T-helper 1 cell (primary cell): ENCODE data around the gene CACNA1C.
A peak's percentile ranks its signal among the peaks of the same experiment; 100 is the strongest.

Experiments
- DNase-seq, 5 donors: peaks; one replicate each; pipeline ENCODE4 v3.0.0-alpha.2; 2012 to 2020

Gene CACNA1C

DNA sequence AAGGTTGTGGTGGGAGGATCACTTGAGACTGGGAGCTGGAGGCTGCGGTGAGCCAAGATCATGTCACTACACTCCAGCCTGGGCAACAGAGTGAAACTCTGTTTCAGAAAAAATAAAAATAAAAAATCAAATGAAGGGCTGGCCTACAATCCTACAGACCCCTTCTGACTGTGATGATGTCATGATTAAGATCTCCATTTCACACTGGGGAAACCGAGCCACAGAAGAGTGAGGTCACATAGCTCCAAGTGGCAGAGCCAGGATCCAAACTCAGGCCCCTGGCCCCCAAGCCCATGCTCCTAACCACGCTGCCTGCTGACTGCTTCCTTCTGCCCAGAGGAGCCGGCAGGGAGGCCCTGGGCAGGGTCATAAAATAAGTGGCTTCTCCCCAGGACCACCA is 483.9 kb downstream of the CACNA1C start:
- DNase-seq = no peak

DNA sequence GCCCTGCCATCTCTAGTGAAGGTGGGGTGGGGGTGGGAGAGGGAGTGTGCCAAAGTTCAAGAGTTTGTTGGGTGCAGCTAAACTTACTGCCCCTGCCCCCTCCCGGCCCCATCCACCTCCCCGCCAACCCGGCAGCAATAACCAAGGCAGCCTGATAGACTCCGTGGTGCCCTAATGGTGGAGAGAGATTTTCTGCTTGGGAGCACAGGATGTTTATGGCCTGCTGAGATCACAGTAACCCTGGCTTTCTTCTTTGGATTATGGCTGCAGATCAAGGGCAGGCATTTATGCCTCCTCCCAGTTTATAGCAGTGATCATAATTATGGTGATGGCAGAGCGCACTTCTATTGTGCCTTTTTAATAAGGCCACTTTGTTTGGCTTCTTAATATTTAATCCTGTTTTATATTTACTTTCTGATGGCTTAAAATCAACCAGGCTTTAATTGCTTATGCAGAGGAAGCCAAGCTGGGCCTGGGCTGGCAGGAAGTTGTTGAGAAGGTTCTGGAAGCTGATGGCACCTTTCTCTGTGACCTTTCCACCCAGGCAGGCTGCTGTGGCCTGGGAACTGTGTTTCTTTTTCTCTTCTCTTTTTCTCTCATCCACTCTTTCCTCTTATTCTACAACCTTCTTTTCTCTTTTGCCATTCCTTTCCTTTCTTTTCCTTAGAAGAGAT is 485.2 kb downstream of the CACNA1C start:
- no peak for DNase-seq

DNA sequence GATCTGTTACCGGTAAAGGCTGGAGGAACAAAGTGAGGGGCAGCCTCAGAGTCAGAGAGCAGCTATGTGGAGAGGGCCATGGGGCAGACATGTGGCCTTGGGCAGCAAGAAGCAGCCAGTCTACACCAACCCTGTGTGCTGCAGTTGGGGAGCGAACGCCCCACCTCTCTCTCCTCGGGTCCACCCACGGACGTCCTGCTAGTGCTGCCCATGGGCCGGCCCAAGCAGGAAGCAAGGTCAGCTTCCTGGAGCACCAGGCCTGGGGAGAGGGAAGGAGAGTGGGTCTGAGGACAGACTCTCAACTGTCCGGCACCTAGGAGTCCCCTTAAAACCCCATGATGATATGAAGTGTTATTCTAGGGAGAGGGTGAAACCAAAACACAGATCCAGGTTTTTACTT is 487.2 kb downstream of the CACNA1C start:
- DNase-seq = no peak

DNA sequence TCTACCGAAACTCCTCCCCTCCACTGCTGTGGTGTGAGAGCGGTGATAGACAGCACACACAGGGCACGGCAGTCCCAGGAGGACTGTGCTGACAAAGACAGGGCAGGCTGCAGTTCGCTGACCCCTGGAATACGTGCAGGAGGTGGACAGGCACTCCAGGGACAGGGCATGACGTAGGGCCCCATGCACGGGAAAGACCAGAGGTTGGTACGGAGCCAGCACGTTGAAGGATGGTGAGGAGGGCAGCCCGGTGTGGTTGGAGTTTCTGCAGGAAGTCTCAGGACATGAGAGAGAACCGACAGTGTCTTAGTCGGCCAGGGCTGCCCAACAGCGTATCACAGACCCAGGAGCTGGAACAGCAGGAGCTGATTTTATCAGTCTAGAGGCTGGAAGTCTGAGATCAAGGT is 487.8 kb downstream of the CACNA1C start:
- DNase-seq = no peak

DNA sequence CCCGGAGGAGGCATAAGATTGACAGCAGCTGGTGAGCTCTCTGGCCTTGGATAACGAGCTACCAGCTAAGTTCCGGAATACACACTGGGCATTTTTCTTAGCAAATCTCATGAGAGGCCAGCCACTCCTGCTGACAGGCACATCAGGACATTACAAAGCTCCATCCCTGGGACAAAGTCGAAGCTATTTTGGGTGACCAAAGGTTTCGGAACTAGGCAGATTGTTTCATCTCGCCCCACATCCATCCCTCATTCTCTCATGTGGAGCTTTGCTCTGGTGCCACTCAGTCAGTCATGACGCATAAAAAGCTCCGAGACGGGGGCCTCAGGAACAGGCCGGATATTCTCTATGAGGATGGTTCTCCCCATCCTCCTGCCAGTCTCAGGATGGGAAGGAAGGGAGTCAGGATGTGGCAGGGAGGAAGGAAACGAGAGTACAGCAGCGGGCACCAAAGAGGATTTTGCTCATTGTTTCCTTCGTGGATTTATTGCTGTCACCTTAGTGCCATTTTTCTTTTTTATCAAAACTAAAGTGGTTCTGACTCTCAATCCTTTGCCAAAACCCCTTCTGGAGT is 488.9 kb downstream of the CACNA1C start:
- no peak for DNase-seq

DNA sequence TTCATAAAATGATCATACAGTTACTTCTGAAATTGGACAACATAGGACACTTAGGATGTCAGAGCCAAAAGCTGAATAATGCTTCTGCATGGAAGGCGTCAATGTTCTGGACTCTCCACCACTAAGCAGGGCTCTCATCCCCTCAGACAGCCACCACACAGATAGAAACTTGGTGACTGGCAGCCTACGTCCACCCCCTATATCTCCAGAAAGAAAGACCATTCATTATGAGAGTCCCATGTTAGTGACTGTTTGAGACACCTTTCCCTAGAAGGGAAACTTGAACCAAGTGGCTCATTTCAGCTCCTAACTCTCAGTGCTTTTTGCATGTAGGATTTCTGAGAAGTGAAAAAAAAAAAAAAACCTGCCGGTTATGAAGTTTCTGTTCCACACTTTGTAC is 491.0 kb downstream of the CACNA1C start:
- DNase-seq = peak in 1 of 5 donors; percentile 76

DNA sequence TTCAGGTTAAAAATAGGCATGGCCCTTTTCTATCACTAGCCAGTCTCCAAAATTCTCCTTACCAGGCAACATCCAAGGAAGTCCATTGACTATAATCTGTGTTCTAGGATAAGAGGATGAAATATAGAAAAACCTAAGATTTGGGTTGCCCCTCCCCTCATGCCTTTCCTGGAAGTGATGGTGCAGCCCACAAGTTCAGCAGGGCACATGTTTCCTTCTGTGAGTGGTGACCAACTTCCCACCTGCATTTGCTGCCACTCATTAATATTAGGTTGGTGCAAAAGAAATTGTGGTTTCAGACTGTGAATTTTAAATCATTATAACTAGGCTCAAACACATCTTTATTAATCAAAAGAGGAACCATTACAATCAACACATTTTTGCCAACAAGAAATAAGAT is 491.4 kb downstream of the CACNA1C start:
- DNase-seq = peak in 1 of 5 donors; percentile 60

DNA sequence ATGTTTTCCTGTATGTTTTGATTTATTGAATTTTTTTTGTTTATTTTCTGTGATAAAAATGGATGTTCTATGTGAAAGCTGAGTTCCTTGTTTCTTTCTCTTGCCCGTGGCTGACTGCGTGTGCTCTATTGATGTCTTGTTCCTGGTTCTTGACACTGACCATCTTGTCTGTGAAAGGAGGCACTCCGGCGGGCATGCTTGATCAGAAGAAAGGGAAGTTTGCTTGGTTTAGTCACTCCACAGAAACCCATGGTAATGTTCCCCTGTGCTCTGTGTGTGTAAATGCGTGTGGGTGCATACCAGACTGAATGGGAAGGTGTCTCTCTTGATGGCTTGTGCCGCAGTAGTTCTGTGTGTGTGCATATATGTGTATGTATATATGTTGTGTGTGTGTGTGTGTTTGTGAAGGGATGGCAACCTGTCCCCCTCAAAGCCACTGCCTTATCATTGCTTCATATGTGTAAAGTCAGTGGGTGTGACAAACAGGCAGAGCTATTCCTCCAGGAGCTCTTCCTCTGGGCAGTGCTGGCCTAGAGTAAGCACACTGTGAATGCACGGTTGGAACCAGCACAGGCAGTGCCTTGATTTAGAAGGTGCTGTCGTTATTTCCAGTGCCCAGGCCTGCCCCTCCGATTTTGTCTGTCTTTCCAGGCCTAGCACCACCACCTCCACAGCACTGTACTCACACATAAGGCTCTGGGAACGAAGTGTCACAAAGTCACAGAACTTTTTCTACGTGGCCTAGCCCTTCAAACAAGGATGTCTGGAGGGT is 494.7 kb downstream of the CACNA1C start:
- DNase-seq = no peak

DNA sequence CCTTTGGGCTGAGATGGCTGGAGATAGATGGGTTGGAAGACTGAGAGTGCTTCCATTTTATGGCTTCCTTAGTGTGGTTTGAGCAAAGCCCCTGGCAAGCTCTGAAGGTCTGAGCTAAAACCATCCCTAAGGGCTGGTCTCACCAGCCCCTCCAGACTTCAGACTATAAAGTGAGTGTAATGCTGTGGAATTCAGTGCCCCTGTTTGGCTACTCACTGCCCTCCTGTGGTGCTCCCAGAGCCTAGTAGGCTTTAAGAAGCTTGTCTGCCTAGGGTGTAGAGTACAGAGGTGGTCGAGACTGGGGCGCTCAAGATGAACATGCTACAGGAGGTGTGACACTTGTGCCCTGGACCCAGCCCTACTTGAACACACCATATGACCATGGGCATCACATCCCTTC is 495.3 kb downstream of the CACNA1C start:
- DNase-seq = no peak

DNA sequence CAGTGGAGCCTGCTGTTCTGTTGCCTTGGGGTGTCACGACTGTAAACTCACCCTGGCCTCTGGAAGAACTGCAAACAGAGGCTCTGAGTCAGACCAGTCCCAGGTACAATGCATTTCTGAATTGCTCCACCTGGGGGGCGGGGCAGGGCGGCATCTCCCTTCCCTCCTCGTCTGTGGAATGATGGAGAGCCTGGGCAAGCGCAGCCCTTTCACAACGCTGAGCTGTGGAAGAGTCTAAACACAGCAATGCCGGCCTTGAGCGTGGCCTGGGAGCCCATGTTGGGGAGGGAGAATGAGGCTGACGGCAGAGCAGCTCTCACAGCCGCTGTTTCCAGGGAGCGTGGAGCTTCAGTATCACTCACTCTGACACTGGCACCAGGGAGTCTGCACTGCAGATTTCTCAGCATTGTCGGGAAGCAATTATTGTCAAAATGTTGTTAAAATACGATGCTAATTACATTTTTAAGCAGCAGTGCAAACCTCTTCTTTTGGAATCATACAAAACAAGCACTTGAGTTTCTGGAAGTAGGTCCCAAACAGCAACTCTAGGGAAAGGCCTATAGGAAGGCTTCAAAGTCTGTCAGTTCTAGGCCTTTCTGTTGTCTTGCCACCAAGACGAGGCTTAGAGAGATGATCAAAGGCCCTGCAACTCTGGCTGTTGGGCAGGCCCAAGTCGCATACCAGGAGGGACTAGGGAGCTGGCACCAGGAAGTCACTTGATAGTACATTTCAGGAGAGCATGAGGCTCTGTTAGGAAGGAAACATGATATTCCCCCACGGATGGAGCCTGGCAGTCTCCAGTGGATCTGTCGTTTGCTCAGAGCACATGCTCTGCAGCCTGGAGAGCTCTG is 498.0 kb downstream of the CACNA1C start:
- no peak for DNase-seq

DNA sequence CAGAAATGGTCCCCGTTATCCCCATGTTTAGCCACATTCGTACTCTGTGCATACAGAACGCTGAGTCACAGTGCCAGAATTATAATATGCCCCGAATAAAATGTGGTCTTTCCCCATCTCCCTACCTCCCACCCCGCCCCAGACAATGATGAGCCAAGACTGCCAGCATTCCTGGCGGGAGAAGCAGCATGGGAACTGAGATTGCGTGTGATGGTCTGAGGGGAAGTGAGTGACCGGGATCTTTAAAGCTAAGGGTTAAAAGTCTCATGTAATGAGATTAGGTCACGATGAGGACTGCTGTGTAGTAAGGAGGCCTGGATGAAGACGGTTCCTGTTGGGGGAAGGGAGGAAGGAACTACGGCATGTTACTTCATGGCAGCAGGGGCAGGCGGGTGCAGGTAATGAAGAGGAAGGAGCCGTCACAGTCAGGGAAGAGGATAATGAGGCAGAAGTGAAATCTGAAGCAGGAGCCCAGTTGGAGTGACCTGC is 498.7 kb downstream of the CACNA1C start:
- DNase-seq = no peak

DNA sequence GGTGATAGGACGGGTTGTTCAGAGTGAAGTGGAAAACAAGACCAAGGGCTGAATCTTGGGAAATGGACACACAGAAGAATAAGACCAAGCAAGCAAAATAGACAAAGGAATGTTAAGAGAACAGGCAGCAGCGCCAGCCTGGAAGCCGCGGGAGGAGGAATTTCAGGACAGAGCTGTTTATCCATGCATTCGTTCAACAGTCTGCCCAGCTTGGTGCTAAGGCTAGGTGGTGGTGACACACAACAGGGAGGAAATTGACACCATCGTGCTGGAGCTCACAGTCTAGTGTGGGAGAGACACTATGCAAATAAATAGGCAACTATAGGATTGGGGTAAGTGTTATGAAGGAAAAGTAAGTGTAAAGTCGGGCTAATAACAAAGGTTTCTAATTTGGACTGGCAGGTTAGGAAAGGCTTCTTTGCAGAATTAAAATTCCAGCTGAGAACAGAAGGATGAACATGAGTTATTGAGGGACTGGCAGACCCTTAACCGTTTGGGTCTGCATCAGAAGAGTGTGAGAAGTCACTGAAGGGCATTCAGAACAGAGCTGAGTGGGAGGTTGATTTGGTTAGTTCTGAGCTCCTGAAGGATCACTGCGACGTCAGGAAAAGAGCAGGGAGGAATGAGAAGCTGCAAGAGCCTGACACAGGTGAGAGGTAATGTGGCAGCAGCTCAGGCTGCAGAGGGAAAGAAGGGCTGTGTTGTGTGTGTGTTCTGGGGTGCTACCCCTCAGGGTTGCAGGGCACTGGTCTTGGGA is 499.4 kb downstream of the CACNA1C start:
- no peak for DNase-seq

DNA sequence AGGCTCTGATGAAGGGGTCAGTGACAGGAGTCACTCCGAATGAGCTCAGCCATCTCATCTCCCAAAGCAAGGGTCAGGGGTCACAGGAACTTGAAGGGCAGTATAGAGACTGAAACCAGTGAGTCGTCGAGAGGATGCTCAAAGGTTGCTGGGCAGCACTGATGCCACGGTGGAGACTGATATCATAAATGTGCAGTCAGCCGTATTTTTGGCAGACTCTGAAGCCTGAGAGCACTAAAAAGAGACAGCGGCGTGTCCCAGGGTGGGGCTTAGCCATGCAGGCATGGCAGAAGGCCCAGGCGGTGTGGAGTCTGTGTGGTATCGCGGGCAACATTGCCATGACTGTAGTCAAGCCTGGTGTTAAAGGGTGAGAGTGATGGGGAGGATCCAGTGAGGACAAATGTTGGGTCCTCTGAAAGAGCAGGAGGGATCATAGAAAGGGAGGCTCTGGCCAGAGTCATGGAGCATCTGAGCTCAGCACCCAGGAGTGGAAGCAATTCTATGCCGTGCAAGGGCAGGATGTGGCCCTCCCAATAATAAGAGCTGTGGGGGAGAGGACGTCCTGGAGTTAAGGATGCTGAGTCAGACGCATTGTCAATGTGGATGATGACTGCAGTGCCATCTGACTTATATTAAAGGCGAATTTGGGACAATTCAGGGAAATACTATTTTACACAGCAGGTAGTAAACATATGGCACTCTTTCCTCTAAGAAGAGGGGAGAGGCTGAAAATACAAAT is 500.8 kb downstream of the CACNA1C start:
- no peak for DNase-seq

DNA sequence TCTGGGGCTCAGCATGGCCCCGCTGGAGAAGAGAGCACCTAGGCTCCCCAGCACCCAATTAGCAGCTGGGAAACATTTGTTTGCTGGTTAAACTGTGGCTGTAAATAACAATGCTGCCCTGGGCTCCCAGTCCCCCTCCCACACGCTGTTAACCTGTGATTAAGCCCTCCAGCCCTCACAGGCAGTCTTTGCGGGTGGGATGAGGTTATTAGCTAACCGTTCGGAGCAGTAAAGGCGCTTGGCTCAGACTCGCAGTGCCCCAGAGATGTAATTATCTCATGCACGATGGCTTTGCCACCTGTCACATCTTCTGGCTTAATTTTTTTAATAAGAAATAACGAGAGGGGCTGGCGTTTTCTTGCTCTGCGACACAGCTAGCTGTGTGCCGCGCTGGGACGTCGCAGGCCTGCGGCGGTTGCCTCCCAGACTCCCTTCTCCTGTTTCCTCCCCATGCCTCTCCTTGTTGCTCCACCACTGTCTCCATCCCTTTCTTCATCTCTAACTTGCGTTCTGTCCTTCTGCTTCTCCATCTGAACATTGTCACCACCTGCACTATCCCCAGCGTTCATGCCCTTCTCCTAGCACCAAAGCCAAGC is 502.8 kb downstream of the CACNA1C start:
- DNase-seq = no peak

DNA sequence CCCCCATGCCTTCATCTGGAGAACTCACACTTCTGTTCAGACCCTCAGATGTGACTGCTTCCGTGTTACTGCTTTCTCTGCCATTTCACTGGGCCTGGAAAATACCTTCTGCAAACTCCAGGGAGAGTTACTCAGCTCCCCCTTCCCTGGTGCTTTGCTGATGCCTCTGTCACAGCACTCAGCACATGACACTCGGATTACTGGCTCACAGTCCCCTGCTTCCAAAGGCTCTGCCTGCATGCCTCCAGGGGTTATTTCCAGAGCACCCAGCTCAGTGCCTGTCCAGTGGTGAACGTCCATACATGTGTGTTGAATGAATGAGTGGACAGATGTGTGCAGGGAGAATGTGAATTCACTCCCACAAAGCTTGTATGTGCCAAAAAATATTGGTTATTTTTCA is 504.8 kb downstream of the CACNA1C start:
- DNase-seq = no peak

DNA sequence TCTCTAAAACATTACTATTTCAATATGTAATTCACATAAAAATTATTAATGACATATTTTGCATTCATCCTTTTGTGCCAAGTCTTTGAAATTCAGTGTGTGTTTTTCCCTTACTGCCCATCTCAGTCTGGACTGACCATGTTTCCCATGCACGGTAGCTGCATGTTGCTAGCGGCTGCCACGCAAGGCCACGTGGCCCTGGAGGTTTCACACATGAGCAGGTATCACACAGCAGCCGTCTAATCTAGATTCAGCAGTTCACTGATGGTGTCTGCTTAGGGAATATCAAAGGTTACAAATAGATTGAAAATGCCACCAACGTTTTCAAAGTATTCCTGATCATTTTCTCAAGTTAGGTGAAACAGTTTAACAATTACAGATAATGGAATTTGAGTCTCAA is 507.1 kb downstream of the CACNA1C start:
- DNase-seq = no peak

DNA sequence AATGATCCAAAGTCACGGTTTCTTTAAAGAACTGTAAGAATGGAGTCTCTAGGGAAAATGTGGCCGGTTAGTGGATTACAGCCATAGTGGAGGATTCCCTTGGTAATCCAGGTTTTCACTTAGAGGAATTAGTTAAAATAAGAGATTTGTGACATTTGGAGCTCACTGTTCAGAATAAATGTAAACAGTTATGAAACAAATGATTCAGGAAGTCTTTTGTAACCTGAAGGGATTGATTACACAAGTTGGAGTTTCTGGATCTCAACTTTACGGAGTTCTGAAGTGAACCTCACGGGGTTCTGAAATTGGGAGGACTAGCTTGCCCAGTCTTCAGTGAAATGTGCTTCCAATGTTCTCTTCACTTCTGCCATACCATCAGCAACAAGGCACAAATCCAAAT is 507.6 kb downstream of the CACNA1C start:
- no peak for DNase-seq

DNA sequence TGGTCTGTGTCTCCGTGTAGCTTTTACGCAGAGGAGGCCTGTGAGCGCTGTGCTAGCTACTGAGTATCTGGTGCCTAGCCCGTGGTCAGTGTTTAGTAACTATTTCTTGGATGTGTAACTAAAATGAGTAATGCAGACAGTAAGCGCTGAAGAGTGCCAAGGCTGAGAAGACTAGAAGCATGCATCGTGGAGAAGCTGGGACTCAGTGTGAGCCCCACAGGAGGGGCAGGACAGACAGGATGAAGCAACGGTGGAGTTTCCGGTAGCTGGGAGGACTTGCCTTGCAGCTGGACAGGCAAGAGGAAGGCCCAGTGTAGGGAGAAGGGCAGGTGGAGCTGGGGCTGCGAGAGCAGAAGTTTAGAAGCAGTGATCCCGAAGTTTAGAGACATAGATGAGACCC is 508.6 kb downstream of the CACNA1C start:
- DNase-seq = no peak

DNA sequence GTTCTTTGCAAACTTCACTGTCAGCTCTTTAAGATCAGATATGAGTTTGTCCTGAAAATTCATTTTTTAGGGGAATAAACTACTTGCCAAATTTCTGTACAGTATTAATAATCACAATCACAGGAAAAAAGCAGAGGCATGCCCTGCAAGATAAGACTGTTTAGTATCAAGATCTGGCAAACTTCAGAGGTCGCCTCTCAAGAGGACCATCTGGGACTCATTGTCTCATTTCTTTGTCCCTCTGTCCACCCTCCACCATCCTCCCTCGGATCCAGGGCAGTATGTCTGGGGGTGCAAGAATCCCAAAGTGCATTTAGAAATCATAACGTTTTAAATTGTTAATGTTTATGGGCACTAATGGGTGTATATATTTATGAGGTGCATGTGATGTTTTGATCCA is 509.6 kb downstream of the CACNA1C start:
- DNase-seq = no peak

DNA sequence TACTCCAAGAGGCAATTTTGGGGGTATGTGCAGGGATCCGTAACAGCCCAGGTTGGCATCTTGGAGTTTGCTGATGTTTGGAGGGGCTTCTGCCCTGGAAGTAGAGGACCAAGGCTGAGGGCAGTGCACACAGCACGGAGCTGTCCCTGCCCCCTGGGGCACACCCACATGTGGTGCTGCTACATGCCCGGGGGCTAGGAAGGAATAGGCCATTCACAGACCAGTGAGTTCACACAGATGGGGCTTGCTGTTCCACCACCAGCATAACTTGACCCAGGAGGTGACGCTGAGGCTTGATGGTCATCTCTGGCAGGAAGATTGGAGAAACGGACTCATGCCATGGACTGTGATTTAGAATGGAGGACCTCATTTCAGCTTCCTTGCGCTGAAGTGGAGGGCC is 510.9 kb downstream of the CACNA1C start:
- no peak for DNase-seq

DNA sequence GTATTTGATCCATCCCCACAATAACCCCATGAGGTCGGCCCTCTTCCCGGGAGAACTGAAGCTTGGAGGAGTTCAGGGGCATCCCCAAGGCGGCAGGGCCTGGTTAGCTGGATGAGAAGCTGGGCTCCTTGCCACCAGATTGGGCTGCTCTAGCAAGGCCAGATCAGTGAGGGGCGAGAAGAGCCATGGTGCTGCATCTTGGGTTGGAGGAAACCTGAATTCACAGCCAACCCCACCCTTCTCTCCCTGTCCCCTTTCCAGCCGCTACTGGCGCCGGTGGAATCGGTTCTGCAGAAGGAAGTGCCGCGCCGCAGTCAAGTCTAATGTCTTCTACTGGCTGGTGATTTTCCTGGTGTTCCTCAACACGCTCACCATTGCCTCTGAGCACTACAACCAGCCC is 513.4 kb downstream of the CACNA1C start:
- no peak for DNase-seq
